Right lung (tissue), 10 donors: Measurements from ENCODE around the gene ASPHD2. TPM values are rescaled to one million over a fixed set of nuclear protein-coding genes. Genes with fewer than 3 reads are reported as not detected.
A peak's percentile ranks its signal among the peaks of the same experiment; 100 is the strongest.
"Not testable (repeated sequence)": the region's sequence is repeated elsewhere in the genome, so short reads cannot be mapped to it uniquely, and the experiment has no call there.

Experiments
- DNase-seq, 2 donors: peaks; one replicate each; pipeline ENCODE4 v3.0.0-alpha.2; 2013
- long read RNA-seq, 8 donors: transcript quantifications; one replicate each; lab custom pipeline, GENCODE V29; 2026
- polyA plus RNA-seq, 5 donors: library from polyadenylated mRNA; unstranded; fragments of 120-200 nt; gene quantifications; one replicate each; pipeline versions ENCODE4 v1.2.1 to v1.2.3, GENCODE V29; 2013; ENCODE audit warnings: inconsistent platforms in 1 of 5, low replicate concordance in 1 of 5; ENCODE audit not compliant: insufficient read length in 5 of 5, insufficient read depth in 1 of 5

The ASPHD2 gene, protein sequence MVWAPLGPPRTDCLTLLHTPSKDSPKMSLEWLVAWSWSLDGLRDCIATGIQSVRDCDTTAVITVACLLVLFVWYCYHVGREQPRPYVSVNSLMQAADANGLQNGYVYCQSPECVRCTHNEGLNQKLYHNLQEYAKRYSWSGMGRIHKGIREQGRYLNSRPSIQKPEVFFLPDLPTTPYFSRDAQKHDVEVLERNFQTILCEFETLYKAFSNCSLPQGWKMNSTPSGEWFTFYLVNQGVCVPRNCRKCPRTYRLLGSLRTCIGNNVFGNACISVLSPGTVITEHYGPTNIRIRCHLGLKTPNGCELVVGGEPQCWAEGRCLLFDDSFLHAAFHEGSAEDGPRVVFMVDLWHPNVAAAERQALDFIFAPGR
- polyA plus RNA-seq, result under 1 TPM; 0.40 to 0.96 (median 0.63) TPM
- long read RNA-seq, donor 1, partial matches to known transcripts, result 0 of 1 reads
- long read RNA-seq, donor 1, other reads (novel, unspliced or antisense), result 0 of 1 reads
- long read RNA-seq, donor 2, partial matches to known transcripts, result 0 of 1 reads
- long read RNA-seq, donor 2, other reads (novel, unspliced or antisense), result 0 of 1 reads
- long read RNA-seq, donor 3, result 0 reads
- long read RNA-seq, donor 4, result 0 reads
- long read RNA-seq, donor 5, result 0 reads
- long read RNA-seq, donor 6, result 0 reads
- long read RNA-seq, donor 7, result 0 reads
- long read RNA-seq, donor 8, partial matches to known transcripts, result 0 of 1 reads
- long read RNA-seq, donor 8, other reads (novel, unspliced or antisense), result 0 of 1 reads

DNA sequence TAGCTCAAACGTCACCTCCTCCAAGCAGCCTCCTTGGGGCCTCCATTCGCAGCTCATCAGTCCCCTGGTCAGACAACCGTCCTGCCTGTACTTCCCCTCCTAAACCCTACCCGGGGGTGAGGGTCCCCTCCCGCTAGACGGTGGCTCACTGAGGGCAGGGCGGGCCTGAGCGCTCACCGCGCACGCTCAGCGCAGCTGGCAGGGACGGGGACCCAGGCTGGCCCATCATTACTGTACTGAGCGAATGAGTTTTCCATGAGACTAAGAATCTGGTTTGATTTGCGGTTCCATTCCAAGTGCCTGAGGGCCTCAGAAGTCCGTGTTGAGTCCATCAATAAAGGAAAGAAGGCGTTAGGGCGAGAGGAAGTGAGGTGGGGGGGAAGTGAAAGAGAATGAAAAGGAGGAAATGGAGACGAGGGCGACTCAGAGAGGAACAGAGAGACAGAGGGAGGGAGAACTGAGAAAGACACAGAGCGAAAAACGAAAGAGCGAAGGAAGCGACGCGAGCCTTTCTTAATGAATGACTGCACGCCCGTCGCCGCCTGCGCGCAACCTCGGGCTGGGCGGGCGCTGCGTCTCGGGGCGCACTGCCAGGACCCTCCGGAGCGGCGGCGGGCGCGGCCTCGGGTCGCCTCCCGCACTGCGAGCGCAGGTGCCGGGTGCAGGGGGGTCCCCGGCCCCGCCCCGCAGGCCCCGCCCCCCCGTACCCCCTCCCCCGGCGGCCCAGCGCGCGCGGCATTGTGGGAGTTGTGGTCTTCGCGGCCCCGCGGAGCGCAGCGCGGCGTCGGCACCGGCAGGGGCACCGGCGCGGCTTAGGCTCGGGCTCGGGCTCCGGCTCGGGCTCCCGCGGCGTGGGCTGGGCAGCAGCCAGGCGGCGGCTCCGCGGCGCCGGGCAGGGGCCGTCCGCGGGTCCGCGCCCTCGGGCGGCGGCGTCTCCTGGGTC lies at the start of gene ASPHD2:
Gene ASPHD2, plus strand, starts transcription at position 746 of the 943 bp plus-strand sequence. CDS start 4,356 bp downstream, outside the sequence.
- peak; percentile 33 to 44 for DNase-seq

DNA sequence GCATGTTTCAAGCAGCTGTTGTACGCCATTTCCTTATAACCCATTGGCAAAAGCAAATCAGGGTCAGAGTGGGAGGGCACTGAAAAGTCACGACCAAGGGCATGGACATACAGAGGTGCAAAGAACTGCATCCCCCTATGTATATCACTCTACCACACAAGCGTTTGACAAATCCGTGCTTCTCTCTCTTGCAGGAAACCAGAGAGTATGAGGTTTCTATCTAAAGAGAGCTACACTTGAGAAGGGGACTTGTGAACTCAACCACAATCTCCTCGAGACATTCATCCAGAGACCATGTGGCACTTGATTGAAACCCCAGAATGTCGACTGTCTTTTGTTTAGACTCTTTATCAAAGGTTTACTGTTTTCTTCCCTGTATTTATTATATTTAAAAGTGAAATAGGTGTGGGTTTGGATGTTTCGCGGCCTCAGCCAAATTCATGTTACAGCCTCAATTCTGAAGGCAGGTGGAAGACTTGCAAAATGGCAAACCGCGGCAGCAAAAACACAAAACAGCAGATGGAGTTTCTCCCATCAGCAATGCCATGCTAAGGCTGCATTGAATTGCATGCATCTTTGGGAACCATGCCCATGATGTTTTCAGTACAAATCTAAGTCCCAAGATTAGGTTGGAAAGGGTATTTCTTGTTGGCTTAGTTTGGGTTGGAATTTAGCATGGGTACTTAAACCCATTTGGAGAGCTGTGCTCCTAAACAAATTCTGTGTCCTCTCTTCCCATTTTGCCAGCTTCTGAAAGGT lies 48.8 kb upstream of the ASPHD2 start:
- DNase-seq, result no peak

DNA sequence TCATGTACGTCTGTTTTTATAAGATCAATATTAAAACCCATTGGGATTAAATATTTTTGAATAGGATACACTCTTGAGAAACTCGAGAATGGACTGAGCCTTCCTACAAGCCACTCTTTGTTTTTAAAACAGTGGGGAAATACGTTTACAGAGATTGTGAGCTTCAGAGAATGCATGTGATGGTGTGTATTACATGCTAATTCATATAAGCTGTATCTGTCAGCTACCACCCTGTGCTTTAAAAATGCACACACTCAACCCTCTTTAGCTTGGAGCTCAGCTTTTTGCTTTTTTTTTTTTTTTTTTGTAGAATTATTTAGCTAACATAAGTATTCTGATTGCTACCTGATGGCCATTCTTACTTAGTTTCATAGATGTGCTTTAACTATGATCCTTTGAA lies 46.3 kb upstream of the ASPHD2 start:
- DNase-seq, result no peak

DNA sequence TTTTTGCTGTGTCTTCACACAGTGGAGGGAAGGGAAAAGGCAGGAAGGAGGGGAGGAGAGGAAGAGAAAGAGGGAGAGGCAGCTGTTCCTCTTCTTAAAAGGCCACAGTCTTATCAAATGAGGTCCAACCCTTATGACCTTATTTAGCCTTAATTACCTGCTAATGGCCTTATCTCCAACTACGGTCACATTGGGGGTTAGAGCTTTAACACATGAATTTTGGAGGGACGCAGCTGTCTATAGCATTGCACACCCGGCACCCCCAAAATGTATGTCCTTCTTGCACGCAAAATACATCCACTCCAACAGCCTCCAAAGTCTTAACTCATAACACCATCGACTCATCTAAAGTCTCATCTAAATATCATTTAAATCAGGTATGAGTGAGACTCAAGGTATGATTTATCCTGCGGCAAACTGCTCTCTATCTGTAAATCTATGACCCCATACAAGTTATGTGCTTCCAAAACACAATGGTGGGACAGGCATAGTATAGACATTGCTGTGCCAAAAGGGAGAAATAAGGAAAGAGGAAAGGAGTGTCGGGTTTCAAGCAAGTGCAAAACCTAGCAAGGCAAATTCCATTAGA lies 45.0 kb upstream of the ASPHD2 start:
- no peak for DNase-seq

DNA sequence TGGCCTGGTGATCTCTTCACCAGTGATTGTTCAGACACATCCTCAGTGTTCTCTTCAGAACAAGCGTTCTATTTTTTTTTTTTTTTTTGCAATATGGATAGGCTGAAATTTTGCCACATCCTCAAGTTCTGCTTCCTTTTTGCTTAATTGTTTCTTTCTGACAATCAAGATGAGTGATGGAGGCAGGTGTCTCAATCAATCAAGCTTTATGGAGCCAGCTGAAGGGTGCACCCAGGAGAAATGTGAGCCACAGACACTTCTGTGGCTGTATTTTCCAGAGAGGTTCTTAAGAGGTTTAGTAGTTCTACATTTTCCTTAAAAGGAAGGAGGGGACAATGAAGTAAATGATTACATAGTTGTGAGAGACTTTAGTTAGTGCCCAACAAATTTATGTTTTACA lies 43.9 kb upstream of the ASPHD2 start:
- no peak for DNase-seq

DNA sequence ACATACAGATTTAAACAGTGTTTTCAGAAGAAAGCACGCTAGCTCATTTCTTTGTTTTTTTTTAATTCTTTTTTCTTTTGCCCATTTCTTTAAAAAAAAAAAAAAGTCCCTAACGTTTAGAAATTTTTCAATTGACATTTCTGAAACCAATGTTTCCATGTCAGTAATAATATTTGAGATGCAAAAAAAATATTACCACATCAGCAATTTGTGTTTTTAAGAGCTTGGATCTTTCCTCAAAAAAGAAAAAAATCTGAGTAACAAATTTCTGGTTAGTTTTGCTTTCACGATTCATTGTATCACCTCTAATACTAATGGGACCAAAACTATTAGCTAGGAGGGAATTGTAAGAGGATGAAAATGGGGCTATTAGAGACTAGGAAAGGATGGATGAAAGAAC lies 39.9 kb upstream of the ASPHD2 start:
- no peak for DNase-seq

DNA sequence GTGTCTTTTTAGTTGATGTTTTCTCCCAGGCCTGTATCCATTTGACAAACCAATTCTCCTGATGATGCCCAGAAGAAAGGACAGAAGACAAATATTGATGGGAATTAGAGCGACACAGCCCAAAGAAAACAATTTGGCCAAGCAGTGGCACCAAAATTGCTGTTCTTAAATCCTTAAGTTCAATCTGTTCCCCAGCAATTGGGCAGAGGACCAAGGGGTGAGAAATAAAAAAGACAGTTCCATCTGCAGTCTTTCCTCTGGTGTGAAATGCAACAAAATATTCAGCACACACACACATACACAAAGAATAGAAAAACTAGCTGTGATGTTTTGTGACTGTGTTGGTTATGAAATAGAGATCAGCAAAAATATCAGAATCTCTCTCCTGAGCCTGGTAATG lies 38.0 kb upstream of the ASPHD2 start:
- DNase-seq, result no peak

DNA sequence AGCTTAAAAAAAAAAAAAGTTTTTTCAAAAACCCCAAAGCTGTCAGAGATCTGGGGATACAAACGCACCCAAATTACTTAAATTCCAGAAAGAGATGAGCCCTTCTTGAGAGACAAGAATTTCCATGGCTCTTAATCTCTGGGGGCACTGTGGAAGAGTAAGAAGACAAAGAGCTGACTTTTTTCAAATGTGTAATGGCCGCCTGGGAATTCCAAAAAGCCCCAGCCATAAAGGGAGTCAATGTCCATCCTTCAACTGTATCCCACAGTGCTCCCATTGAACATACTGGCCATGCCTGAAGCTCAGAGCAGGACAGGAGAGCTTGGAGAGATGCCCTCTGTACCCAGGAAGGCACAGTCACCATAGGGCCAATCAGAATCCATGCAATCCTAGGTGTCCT lies 37.4 kb upstream of the ASPHD2 start:
- DNase-seq, result no peak

DNA sequence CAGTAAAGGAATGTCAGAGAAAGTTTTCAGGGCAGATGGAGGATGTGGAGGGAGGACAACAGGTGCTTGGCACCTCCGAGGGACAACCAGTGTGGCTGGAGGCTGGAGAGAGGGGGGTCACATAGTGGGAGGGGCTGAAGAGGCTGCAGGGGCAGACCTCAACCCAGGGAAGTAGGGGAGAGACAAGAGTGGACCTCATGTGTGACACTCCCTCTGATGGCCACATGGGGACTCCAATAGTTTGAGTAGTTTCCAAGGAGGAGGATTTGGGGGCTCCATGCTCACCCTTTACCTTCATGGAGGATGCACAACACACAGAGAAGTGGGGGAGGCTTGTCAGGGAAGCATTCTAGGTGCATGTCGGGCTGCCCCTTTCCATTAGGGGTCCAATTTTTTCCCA lies 35.1 kb upstream of the ASPHD2 start:
- DNase-seq, result no peak

DNA sequence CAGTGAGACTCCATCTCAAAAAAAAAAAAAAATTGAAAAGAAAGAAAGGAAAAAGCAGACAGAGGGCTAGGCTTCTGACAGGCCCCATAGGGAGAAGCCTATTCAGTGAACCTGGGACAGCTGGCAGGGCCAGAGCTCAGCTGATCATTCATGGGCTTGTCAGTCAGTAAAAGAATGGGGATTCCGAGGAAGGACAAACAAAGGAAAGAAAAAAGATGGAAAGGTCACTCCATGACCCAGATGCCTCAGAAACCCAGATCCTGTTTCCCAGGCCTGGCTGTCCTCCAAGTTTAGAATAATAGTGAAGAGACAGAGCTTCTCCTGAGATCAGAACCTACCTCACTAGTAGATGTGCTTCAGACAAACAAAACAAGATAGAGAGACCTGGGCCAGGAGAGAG lies 34.3 kb upstream of the ASPHD2 start:
- DNase-seq, result no peak

DNA sequence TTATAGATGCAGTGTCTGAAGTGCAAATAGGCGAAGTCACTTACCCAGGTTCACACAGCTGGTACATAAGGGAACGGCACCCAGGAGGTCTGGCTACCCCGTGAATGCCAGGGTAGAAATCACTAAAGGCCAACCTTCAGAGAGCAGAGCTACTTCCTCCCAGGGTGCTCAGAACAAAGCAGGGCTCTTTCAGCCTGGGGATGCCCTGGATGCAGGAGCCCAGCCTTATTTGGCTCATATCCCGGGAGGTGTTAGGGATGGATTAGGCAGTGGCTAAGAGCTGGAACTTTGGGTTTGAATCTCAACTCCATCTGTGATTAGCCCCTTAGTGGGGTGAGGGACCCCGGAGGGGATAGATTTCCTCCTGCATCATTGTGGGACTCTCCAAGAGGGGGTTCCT lies 33.1 kb upstream of the ASPHD2 start:
- DNase-seq, result no peak

DNA sequence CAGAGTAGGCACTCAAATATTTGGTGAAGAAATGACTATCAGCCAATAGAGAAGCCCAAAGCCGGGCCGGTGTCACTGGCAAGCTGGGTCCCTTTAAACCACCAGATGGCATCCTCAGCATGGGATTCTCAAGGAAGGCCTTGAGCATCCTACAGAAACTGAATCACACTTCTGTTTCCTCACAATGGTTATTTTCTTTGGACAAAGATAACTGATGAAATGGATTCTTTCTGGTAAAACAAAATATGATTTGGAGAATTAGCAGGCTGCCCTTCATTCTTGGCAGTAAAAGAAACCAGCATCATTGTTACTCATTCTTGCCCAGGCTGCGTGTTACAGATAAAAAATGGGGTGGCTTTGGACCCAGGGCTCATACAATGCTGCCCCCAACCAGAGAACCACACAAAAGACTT lies 30.3 kb upstream of the ASPHD2 start:
- DNase-seq, result peak in 1 of 2 donors; percentile 7

DNA sequence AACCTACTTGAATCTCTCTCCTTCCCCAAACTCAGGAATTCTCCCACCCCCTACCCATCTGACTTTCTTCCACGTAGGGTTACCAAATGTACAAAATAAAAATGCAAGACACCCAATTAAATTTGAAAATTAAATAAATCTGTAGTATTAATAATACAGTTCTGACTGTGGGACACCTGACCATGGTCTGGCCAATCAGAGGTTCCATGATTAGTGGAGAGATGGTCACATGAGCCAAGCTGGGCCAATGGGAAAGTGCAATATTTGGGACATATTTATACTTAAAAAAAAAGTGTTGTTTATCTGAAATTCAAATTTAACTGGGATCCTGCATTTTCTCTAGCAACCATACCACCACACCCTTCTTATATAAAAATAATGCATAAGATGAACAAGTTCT lies 29.8 kb upstream of the ASPHD2 start:
- DNase-seq, result no peak

DNA sequence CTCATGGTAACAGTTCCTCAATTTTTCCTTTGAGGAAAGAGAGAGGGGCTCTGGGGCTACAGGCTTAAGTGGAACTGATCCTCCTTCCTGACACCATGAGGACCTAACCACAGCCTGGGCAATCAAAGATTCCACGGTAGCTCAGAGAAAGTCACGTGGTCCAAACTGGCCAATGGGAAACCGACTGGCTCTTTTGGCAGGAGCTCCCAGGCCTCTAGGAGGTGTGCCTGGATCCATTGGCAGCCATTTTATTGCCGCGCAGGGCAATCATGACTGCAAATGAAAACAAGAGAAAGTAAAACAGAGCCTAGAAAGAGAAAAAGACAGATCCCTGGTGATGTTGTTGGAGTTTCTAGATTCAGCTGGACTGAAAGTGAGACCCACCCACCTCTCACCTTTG lies 27.3 kb upstream of the ASPHD2 start:
- no peak for DNase-seq

DNA sequence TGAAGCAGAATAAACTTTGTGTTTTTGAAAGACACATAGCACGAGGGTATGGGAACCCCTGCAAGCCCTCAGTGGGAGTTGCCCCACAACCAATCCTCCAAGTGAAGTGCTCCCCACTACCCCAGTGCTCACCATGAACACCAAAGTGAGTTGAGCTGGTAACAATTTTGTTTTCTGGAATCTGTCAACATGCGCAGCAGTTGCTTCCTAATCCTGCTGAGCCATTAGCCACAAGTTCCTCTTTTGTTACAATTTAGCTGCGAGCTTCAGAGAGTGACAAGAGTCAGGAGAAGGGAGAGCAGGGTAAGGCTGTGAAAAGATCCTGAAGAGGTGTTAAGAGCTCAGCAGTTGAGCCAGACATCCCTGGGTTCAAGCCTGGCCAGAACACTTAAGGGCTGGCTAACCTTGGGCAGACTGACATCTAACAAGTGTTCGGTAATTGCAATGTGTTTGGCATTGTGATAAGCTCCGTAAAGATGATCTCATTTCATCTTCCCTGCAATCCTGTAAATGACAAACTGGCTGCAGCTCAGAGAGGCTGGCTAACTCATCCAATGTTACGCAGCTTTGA lies 24.1 kb upstream of the ASPHD2 start:
- no peak for DNase-seq

DNA sequence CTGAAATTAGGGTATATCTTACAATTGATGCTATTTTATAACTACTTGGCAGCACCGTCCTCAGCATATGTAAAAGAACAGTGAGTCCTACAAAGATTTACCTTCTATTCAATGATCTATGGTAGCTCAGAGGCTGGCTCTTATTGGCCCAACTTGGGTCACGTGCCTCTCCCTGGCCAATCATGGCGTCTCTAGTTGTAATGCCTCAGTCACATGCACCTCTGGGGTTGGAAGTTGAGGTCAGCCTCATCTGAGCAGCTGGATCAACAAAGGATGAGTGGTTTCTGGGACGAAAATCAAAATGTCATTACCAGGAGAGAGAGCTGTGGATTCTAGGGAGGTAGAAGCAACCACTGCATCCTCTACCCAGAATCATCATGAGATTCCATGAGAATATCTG lies 22.9 kb upstream of the ASPHD2 start:
- DNase-seq, result no peak

DNA sequence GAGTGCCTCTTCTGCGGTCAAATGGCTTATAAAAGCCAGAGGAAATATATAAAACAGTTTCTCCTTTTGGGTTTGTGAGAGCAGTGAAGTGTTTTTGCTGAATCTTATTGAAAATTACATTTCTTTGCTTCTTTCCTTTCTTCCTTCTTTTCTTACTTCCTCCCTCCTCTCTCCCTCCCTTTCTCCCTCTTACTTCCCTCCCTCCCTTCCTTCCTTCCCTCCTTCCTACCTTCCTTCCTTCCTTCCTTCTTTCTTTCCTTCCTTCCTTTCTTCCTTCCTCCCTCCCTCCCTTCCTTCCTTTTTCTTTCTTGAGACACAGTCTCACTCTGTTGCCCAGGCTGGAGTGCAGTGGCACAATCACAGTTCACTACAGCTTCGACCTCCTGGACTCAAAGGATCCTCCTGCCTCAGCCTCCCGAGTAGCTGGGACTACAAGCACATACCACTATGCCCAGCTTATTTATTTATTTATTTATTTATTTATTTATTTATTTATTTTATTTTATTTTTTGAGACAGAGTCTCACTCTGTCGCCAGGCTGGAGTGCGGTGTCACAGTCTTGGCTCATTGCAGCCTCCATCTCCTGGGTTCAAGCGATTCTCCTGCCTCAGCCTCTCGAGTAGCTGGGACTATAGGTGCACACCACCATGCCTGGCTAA lies 20.4 kb upstream of the ASPHD2 start:
- not testable (repeated sequence) for DNase-seq

DNA sequence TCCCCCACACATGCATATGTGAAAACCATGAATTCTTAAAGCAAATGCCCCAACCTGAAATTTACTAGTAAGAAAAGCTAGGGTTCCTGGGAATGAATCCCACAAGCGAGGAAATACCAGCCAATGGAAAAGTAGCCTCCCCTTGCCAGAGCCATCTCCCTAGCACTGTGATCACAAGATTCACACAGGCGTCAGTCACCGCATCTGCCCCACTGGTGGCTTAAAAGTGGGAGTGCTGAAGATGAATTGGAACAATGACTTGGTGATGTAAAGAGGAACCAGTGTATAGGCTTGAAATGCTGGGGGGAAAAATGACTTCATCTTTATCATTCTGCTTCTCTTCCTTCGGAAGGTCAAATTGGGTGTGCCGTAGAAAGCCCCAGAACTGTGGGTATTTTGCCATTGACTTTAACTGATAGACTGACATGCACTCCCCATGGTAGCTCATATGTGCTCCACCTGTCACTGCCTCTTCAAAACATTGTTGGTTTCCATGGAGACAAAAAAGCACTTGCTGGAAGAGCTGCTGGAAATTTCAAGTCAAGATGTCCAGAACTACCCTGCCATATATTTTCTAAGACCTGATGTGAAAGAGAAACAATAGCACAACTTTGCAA lies 19.2 kb upstream of the ASPHD2 start:
- DNase-seq, result no peak

DNA sequence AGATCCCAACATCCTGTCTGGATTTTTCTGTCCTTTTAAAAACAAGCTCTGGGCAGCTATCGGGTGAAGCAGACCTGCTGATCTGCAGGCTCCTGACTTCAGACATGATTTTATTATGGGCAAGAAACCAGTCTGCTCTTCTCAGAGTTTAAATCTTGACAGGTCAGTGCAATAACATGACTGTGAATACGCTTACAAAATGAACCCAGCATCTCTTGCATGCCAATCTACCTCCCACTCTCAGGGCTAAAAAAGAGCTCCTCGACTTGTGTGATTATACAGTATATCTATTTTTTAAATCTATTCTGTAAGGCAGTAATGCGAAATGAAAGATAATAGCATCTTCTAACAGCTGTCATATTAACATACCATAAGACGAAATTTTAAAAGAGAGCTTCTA lies 18.7 kb upstream of the ASPHD2 start:
- DNase-seq, result no peak
